GM21717 (cell line): Measurements from ENCODE around the gene RPL13.

Experiments
- ATAC-seq: cut with Tn5 transposase; IDR thresholded peaks from one replicate; pipeline ENCODE4 v1.9.1; 2021; ENCODE audit warnings: mild to moderate bottlenecking, moderate library complexity; ENCODE audit not compliant: unreplicated experiment

The RPL13 gene

GRCh38 chr16:89595330-89596060, 35.0 kb downstream of the RPL13 start:
- no peak for ATAC-seq

- ATAC-seq = no peak
Measured at GRCh38 chr16:89596061-89596689, 35.7 kb downstream of the RPL13 start.

GRCh38 chr16:89596957-89597649, 36.6 kb downstream of the RPL13 start:
- ATAC-seq = no peak

GRCh38 chr16:89598199-89598598, 37.7 kb downstream of the RPL13 start:
- ATAC-seq = no peak

DNA sequence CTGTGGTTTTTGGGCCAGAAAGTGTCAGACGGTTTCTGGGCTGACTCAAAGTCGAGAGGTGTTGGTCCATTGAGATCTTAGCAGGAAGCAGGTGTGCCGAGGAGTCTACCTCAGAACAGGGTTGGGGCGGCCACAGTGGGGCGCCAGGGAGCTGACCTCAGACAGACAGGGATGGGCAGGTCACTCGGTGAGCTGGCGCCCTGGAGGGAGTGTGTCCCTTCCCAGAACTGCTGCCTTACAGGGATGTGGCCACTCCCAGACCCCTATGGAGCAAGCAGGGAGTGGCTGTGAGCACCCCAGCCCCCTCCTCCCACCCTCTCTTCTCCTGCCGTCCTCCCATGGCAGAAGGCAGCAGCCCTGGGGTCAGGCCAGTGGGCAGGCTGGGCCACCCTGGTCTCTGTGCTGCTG, 39.0 kb downstream of the RPL13 start:
- no peak for ATAC-seq

DNA sequence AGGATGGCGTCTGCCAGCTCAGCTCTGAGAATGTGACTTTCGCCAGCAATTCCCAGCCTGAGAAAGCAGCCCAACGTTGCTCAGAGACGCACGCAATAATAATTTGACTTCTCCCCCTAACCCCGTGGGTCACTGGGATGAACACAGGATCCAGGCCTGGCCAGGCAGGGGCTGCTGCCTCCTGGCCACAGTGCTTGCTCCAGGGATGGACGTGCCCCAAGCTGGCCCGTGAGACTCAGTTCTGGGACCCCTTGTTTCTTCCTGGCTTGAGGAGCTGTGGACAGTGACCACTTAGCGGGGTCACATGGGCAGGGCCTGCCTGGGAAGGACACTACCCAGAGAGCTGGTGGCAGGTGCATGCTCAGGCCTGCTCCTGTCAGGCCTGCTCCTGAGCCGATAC, 39.4 kb downstream of the RPL13 start:
- ATAC-seq = no peak

GRCh38 chr16:89600427-89600826, 39.9 kb downstream of the RPL13 start:
- ATAC-seq = no peak

GRCh38 chr16:89600956-89601355, 40.5 kb downstream of the RPL13 start:
- ATAC-seq = no peak

- ATAC-seq = no peak
Measured at GRCh38 chr16:89601906-89602272, 41.4 kb downstream of the RPL13 start.

DNA sequence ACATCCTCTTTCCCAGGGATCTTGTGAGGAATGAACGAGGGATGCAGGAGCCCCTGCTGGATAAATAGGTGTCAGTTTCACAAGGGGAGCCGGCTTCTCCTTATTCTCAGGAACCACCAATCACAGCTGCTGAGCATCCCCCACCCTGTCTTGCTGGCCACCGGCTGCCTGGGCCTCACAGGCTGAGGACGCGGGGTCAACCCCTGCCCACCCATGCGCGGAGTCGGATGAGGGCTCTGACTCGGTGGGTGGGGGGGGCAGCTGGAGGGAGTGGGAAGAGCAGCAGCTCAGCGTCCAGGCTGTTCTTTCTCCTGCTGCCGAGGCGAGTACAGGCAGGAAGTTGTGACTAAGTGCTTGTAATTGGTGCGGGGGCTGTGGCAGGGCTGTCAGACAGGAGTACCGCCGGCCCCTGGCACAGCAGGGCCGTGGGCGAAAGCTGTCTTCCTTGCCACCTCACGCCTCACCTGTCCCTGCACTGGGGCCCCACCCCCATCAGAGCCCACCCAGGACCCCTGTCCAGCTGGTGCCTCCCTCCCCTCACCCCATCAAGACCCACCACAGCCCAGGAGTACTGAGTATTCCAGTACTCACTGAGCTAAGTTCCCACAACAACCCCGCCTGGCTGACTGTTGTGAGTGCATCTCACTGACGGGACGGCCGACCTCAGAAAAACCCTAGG, 41.9 kb downstream of the RPL13 start:
- no peak for ATAC-seq

- ATAC-seq = no peak
Measured at GRCh38 chr16:89602952-89603590, 42.6 kb downstream of the RPL13 start.

- no peak for ATAC-seq
Measured at GRCh38 chr16:89604764-89605163, 44.3 kb downstream of the RPL13 start.

DNA sequence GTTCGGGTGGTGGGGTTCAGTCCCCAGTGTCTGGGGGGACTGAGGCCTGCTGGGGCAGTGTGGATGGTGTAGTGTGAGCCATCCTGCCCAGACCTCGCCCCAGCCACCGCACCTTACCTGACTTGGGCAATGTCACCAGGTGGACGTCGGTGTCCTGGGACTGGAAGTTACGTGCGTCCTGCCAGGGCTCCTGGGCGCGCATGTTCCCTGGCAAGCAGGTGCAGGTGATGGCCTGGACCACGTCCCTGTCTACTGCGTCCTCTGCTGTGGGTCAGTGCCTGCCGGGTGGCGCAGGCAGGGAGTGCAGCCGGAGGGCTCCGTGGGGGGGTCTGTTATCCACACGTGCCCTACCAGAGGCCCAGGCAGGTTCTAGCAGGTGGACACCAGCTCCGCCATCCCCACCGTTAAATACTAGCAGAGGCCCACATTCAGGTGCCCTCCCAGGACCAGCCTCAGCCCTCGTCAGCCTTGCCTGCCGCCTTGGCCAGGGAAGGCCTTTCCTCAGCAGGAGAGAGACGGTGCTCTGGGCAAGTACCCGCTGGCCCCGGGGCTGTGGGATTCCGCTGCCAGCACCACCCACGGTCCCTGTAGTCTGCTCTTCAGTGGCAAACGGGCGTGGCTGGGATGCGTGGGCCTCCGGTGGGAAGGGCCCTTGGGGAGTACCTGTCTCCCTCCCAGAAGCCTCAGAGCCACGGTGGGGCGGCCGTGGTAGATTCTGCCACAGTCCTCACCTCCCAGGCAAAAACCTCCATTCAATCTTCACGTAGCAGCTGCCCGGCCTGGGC, 44.9 kb downstream of the RPL13 start:
- ATAC-seq = no peak

- ATAC-seq = no peak
Measured at GRCh38 chr16:89606006-89606405, 45.5 kb downstream of the RPL13 start.

DNA sequence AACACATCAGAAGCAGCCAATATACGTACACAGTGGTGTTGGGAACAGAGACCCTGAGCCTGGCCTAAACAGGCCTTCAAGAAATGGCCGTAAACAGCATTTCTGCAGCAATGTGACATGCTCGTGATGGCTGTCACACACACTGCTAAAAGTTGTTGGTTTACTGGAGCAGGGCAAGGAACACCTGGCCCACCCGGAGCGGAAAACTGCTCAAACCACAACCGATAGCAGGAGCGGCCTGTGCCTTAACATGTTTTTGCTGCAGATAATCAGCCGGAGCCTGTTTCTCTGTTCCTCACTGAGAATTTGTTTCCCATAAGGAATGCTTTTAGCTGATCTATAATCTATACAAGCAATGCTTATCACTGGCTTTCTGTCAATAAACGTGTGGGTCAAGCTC, 47.0 kb downstream of the RPL13 start:
- ATAC-seq = no peak

- ATAC-seq = no peak
Measured at GRCh38 chr16:89607937-89608740, 47.7 kb downstream of the RPL13 start.

DNA sequence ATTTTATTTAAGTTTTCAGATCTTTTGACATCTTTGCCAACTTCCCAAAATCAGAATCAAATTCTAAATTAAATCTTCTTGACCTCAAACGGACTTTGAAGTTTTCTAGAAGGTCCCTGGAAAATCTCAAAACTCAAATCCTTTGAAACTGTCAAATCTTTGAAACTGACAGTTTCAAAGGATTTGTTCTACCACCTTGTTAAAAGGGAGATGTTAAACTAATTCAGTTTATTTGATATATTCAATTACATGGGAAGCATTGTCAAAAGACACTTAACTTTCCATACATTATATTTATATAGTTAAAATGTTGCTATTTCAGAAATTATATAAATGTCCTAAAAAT, 49.6 kb downstream of the RPL13 start:
- no peak for ATAC-seq

GRCh38 chr16:89612415-89613166, 52.1 kb downstream of the RPL13 start:
- ATAC-seq = no peak
